Measurements from ENCODE around the gene ADGRD1. TPM values are rescaled to one million over a fixed set of nuclear protein-coding genes. Genes with fewer than 3 reads are reported as not detected.

Gene ADGRD1
- total RNA-seq, 1 experiment from 2014 or later: 0.77 TPM

GRCh38 chr12:131032082-131032750, 78.5 kb downstream of the ADGRD1 start:
- no peaks in the 10 kb centered on the region for H3K4me1 Mint-ChIP-seq
- no peak for DNase-seq (ENCODE audit: low spot score)
- ATAC-seq: no peak
- POLR2A ChIA-PET: no interaction called here
- no peaks in the 10 kb centered on the region for H3K27me3 Mint-ChIP-seq (ENCODE audit: low read depth)
- no peak overlapping the region for H3K27ac Mint-ChIP-seq
- H3K9me3 Mint-ChIP-seq: peaks cover 12% of the 10 kb centered on the region
- CTCF ChIA-PET: interaction anchor here (0.6 to 1.4 kb wide), 4 partner anchors 45 to 116 kb away, joined by 3 to 7 read pairs (median 4); no protein-coding TSS in a partner anchor
- TF ChIP-seq JAZF1 (CRISPR knock-in tag; IDR thresholded peaks at IDR 0.05) (no peak), ETV6 (CRISPR knock-in tag; IDR thresholded peaks at IDR 0.05) (no peak), MXD4 (CRISPR knock-in tag; IDR thresholded peaks at IDR 0.05; ENCODE audit: borderline replicate concordance) (no peak), NR1H2 (CRISPR knock-in tag; IDR thresholded peaks at IDR 0.05) (no peak), IRF1 (CRISPR knock-in tag; IDR thresholded peaks at IDR 0.05) (no peak), ZNF219 (CRISPR knock-in tag; IDR thresholded peaks at IDR 0.05; ENCODE audit: borderline replicate concordance) (no peak), SOX15 (CRISPR knock-in tag; IDR thresholded peaks at IDR 0.05) (no peak), EMX1 (CRISPR knock-in tag; IDR thresholded peaks at IDR 0.05) (no peak), E2F4 (CRISPR knock-in tag; IDR thresholded peaks at IDR 0.05; ENCODE audit: borderline replicate concordance, low read depth) (no peak), ZMAT4 (CRISPR knock-in tag; IDR thresholded peaks at IDR 0.05) (no peak), AR (CRISPR knock-in tag; IDR thresholded peaks at IDR 0.05) (no peak), NFE2L1 (CRISPR knock-in tag; IDR thresholded peaks at IDR 0.05) (no peak), CDX4 (CRISPR knock-in tag; IDR thresholded peaks at IDR 0.05; ENCODE audit: borderline replicate concordance) (no peak), ARID4B (CRISPR knock-in tag; IDR thresholded peaks at IDR 0.05; ENCODE audit: borderline replicate concordance) (no peak), ZNF317 (CRISPR knock-in tag; IDR thresholded peaks at IDR 0.05; ENCODE audit: borderline replicate concordance, low read depth) (no peak), USF1 (CRISPR knock-in tag; IDR thresholded peaks at IDR 0.05) (no peak), ZSCAN18 (CRISPR knock-in tag; IDR thresholded peaks at IDR 0.05) (no peak), GTF2I (CRISPR knock-in tag; conservative IDR thresholded peaks at IDR 0.05) (no peak)
- H3K4me3 Mint-ChIP-seq: no peak overlapping the region
- H3K36me3 Mint-ChIP-seq: peaks cover 10% of the 10 kb centered on the region

Data from WTC11 (cell line).